NCI-H748 treated with DMSO at 0.1 percent for 48 hours (cell line): ENCODE data around the gene CARF.
"Not testable (repeated sequence)": the region's sequence is repeated elsewhere in the genome, so short reads cannot be mapped to it uniquely, and the experiment has no call there.

Experiments
- DNase-seq: peaks from one replicate; lab custom pipeline; 2025; lab: John Stamatoyannopoulos, UW

Gene CARF

DNA sequence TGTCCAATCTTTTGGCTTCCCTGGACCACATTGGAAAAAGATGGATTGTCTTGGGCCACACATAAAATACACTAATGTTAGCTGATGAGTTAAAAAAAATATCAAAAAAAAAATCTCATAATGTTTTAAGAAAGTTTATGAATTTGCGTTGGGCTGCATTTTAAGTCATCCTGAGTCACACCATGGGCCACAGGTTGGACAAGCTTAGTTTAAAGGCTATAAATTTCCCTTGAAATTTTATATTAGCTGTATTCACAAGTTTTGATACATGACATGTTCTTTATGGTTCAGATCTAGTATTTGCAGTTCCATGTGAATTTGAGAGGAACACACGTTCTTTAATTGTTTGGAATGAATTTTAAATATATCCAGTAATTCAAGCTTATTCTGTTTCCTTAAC, 21.9 kb downstream of the CARF start:
- DNase-seq = no peak

DNA sequence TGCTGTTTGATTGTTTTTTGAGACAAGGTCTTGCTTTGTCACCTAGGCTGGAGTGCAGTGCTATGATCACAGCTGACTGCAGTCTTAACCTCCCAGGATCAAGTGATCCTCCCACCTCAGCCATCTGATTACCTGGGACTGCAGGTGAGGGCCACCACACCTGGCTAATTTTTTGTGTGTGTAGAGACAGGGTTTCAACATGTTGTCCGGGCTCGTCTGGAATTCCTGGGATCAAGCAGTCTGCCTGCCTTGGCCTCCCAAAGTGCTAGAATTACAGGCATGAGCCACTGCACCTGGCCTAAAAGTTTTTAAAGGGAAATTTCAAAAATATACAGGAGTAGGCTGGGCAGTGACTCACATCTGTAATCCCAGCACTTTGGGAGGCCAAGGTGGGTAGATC, 22.4 kb downstream of the CARF start:
- DNase-seq = no peak

DNA sequence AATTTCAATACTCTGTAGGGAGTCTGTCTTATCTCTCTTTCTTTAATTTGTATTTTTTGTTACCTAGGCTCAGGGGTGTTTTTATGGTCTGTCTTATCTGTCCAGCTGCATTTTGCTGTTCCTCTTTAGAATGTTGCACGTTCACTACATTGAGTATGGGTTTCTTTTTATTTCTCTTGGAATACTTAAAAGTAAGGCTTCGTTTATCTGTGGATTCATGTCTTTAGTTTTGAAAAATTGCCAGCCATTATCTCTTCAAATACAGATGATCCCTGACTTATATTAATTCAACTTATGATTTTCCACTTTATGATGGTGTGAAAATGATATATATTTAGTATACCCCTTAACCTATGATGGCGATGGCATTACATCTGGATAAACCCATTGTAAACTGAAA, 26.9 kb downstream of the CARF start:
- no peak for DNase-seq

DNA sequence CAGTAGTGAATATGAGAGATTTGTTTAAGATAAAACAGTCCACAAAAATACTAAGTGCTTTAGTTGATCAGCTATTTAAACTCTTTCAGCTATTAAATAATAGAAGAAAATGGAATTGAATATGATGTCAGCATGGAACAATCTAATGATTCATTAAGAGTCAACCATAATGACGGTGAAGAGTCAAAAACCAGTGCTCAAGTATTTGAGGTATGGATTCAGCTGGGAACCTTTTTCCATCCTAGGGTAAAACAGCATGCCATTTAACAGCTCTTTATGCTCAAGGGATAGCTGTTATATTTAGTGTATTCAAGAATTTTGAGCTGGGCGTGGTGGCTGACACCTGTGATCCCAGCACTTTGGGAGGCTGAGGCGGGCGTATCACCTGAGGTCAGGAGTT, 29.7 kb downstream of the CARF start:
- DNase-seq = no peak

DNA sequence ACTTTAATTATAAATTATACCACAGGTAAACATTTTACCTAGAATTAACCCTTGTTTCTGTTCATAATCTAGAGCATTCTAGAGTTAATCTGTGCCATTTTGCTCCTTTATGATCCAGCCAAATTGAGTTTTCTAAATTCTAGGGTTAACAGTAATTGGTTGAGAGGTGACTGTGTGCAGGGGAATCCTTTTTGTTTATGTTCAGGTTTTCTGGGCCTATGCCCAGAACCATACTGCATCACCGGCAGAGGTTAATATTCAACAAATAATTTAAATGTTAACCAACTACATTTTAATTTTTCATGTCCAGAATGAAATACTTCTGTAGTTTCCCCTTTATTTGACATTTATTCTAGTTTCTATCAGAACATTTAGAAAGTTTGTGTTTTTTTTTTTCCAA, 32.3 kb downstream of the CARF start:
- DNase-seq = no peak

DNA sequence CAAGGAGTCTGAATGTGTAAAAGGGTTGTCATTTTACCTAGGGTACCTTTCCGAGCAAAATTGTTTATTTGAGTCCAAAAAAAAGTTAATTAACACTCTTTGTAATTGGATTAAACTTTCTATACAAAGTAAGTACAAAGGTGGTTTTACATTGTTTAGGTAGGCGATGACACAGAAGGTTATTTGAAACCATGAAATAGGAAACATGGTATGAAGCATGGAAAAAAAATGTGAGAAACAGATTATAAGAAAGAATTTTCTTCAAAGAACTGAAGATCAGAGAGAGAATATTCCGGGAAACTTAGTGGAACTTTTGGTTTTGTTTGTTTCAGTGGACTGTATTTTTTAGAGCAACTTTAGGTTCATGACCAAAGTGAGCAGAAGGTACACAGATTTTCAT, 32.7 kb downstream of the CARF start:
- no peak for DNase-seq

DNA sequence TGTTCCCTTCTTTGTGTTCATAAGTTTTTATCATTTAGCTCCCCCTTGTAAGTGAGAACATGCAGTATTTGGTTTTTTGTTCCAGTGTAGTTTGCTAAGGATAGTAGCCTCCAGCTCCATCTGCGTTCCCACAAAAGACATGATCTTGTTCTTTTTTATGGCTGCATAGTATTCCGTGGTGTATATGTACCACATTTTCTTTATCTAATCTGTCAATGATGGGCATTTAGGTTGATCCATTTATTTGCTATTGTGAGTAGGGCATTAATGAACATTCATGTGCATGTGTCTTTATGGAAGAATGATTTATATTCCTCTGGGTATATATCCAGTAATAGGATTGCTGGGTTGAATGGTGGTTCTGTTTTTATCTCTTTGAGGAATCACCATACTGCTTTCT, 33.4 kb downstream of the CARF start:
- no peak for DNase-seq

DNA sequence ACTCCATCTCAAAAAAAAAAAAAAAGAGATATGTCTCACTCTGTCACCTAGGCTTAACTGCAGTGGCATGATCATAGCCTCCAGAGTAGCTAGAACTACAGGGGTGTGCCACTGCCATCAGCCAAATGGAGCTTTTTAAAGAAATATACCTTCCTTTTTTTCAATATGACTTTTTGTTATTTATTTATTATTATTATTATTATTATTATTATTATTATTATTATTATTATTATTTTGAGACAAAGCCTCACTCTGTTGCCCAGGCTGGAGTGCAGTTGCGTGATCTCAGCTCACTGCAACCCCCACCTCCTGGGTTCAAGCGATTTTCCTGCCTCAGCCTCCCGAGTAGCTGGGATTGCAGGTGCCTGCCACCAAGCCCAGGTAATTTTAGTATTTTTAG, 37.3 kb downstream of the CARF start:
- DNase-seq = not testable (repeated sequence)

DNA sequence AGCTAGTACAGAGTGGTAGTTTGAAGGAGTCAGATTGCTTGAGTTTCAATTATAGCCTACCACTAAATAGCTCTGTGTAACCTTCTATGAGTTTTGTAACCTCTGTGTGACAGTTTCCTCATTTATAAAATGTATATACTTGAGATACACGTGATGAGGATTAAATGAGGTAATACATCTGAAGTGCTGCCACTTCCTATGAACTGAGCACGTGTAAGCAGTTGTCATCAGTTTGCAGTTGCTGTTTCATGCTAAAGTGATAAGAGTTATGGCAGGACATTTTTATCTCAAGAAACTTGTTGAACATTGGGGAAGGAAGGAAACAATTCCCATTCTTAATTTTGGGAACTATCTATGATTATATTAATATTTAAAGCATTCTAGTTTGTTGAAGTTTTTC, 38.5 kb downstream of the CARF start:
- no peak for DNase-seq

DNA sequence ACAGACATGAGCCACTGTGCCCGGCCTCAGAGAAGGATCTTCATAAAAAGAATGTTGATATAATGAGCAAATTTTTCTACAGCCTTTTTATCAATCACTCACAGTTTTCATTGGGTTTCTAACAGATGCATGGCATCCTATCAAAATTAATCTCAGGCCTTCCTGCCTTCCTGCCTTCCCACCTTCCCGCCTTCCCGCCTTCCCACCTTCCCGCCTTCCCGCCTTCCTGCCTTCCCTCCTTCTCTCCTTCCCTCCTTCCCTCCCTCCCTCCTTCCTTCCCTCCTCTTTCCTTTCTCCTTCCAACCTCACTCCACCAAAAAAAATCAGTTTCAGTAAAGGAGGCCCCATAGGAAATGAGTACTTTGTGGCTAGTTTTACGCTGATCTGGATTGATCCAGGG, 48.4 kb downstream of the CARF start:
- no peak for DNase-seq

DNA sequence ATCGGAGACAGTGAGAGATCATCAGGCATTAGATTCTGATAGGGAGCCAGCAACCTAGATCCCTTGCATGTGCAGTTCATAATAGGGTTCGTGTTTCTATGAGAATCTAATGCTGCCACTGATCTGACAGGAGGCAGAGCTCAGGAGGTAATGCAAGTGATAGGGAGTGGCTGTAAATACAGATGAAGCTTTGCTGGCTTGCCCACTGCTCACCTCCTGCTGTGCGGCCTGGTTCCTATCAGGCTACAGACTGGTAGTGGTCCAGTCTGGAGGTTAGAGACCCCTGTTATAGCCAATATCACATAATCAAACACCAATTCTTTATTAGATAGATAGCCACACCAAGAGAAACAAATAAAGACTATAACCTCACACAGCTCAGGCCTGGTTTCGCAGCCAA, 51.6 kb downstream of the CARF start:
- no peak for DNase-seq

DNA sequence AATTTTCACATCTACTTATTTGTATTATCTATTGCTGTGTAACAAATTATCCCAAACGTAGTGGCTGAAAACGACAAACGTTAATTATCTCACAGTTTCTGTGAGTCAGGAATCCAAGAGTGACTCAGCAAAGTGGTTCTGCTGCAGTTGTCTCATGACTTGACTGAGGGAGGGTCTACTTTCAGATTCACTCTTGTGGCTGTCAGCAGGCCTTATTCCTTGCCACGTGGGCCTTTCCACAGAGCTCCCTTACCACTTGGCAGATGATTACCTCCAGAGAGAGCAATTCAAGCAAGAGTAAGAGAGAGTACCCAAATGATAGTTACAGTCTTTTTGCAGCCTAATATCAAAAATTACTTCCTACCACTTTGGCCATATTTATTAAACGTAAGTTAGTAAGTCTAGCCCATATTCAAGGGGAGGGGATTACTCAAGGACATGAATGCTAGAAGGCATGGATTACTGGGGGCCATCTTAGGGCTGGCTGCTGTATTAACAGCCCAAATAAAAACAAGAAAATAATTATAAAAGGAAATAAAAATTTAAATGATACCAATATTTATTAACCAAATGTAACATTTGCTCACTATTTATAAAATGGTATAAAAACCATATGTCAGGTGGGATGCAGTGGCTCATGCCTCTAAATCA, 53.9 kb downstream of the CARF start:
- DNase-seq = no peak

DNA sequence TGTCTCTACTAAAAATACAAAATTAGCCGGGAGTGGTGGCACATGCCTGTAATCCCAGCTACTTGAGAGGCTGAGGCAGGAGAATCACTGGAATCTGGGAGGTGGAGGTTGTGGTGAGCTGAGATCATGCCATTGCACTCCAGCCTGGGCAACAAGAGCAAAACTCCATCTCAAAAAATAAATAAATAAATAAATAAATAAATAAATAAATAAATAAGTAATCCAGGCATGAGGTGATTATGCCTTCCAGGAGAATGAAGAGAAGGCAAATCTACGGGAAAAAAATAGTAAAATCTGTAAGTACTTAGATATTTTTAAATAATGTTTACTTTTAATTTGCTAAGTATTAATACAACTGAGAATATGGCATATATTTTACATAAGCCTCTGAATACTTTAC, 57.3 kb downstream of the CARF start:
- not testable (repeated sequence) for DNase-seq

DNA sequence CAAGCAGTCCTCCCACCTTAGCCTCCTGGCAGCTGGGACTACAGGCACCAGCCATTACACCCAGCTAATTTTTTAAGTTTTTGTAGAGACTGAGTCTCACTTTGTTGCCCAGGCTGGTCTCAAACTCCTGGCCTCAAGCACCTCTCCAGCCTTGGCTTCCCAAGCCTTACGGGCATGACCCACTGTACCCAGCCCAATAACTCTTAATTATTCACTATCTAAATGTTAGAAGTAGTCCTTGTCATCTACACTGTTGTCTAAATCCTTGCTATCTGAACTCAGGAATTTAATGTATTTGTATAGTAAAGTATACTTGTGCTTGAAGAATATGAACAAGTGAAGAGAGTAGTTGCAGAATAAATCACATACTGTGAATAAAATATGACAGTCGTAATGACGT, 64.7 kb downstream of the CARF start:
- DNase-seq = no peak

DNA sequence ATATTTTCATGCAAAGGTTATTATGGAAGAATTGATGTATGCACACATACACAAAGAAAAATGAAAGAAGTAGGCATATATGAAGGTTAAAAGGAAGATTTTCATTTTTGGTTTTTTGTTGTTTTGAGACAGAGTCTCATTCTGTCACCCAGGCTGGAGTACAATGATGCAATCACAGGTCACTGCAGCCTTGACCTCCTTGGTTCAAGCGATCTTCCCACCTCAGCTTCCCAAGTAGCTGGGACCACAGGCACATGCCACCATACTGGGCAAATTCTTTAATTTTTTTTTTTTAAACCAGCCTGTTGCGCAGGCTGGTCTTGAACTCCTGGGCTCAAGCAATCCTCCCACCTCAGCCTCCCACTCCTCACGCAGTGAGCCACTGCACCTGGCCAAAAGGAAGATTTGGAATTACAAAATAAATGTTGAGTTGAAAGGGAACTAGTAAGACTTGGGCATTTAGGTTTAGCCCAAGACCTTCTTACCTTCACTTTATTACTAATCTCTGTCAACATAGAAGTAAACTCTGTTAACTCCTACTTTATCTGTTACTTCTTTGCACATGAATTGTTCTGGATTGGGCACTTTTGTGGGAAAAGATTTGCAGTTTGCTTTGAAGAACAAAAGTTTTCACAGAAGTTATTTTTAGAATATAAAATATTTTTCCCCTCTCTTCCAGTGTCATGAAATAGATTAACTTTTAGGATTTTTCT, 70.9 kb downstream of the CARF start:
- no peak for DNase-seq

DNA sequence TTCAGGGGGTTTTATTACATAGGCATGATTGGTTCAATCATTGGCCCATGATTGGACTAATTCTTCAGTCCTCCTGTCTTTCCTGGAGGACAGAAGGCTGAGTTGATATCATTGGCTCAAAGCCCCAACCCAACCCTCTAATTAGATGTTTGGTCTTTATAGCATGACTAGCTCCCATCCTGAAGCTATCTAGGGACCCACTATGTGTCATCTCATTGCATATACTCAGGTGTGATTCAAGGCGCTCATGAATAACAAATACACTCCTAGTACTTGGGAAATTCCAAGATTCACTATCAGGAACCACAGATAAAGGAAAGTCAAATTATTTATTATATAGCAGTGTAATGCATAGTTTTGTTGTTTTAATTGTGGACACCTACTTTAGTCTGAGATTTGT, 77.7 kb downstream of the CARF start:
- no peak for DNase-seq

DNA sequence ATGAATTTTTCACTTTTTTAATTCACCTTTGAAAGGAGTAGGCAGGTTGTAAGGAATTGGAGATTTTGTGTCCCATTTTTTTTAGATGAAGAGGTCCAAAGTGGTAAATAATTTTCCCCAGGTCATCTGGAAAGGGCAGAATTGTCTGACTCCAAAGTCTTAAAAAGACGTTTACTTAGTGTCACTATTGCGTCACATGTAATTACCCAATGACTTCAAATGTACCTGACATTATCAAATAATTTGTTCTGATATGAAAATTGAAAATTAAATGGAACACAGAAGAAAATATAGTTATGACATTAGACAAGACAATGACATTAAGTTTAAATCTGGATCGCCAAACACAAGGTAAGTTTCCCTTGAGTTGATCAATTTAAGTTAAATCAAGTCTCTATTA, 78.4 kb downstream of the CARF start:
- DNase-seq = no peak

DNA sequence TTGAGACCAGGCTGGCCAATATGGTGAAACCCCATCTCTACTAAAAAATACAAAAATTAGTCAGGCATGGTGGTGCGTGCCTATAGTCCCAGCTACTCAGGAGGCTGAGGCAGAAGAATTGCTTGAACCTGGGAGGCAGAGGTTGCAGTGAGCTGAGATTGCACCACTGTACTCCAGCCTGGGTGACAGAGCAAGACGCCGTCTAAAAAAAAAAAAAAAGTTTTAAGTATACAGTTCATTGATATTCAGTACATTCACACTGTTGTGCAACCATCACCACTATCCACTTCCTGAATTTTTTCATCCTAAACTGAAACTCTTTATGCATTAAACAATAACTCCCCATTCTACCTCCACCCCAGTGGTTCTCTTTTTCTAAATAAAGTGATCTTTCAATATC, 85.0 kb downstream of the CARF start:
- DNase-seq = not testable (repeated sequence)

DNA sequence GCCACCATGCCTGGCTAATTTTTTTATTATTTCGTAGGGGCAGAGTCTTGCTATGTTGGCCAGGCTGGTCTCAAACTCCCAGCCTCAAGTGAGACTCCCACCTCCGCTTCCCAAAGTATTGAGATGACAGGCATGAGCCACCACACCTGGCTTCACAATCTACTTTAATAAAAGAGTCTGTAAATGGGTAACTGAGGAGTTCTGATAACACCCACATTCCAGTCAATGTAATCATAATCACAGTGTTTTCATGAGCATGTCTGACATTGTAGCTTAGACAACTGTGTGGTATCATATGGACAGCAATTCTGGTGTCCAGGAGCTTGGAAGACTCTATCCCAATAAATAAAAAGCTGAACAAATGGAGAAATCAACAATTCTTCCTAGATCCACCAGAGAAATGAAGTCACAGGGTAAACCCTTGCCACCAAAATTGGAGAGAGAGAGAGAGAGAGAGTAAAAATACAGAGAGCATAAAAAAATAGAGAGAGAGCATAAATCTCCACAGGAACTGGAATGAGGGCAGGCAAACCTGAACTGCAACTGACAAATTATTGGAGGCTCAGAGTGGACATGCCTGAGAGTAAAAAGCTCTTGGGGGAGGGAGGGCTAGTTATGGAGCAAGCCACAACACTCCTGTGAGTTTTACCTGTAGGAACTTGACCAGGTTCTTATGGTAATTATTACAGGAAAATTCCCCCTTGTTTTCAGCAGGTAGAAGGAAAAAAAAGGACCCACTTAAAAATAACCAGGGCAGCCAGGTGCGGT, 90.2 kb downstream of the CARF start:
- no peak for DNase-seq

DNA sequence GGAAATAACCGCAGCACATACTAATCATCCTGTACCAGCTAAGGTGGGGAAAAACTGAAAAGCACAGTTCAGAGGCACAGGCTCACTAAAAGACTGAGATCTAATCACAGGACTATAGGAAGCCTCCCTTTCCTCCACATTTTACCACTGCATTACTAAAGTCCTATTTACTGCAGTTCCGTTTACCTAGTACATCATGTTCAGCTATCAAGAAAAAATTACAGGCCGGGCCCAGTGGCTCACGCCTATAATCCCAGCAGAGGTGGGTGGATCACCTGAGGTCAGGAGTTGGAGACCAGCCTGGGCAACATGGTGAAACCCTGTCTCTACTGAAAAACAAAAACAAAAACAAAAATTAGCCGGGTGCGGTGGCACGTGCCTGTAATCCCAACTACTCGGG, 91.6 kb downstream of the CARF start:
- DNase-seq = no peak

DNA sequence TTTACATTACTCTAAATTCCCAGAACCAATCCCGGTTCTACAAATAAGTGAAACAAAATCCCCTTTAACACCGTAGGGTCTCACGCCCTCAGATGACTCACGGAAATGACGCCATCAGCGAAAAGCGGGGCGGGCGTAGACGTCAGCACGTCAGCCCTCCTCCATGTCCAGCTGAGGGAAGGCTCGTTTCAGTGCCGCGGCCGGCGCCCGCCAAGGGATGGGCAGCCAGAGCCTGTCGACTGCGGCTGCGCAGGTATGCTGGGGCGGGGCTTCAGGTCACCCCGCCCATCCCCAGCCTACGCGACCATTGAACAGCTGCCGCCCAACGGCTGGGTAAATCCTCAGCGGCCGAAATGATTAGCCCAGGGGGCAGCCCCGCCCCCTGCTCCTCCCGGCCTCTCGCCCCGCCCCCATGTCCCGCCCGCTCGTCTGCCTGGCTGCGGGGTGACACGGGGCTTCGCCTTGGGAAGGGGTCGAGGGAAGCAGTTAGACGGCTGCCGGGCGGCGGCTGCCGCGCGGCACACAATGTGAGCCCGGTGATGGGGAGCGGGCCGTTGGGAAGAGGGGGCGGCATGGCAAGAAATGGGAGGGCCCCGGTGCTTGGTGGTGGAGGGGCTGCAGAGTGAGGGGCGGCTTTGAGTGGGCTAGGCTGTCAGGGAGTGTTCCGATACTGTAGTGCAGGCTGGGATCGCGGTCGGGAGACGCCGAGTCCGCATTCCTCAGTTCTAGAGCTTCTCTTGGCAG, 102.6 kb downstream of the CARF start, which contains the start of gene NBEAL1:
TSS of gene NBEAL1 (plus strand) at position 420 of the 744 bp plus-strand sequence. CDS start 1,510 bp downstream, outside the sequence.
- peak; percentile 98 for DNase-seq

DNA sequence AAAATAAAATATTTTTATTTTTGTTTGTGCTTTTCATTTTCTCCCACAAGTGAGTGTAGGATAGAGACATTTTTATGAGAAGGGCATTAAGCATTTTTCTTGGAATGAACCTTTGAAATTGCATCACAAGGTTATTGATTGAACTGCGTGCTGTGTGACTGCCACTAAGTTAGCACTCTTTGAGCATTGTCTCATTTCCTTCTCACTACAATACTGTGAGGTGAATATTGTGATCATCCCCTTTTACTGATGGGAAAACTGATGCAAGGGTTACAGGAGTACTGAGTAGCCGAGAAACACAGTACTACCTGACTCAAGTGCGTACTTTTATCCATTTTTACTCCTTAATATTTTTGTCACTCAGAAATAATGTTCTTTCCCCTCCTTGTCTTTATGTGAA, 104.6 kb downstream of the CARF start:
- no peak for DNase-seq
